ENCODE data around the gene CUL7.

DNA sequence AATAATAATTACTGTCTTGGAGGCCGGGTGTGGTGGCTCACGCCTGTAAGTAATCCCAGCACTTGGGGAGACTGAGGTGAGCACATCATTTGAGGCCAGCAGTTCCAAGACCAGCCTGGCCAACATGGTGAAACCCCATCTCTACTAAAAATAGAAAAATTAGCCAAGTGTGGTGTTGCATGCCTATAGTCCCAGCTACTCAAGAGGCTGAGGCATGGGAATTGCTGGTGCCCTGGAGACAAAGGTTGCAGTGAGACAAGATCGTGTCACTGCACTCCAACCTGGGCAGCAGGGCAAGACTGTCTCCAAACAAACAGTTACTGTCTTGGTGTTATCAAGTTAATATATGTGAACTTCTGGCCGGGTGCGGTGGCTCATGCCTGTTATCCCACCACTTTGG, 27.3 kb downstream of the CUL7 start:
- TF ChIP-seq, protein P1, sequence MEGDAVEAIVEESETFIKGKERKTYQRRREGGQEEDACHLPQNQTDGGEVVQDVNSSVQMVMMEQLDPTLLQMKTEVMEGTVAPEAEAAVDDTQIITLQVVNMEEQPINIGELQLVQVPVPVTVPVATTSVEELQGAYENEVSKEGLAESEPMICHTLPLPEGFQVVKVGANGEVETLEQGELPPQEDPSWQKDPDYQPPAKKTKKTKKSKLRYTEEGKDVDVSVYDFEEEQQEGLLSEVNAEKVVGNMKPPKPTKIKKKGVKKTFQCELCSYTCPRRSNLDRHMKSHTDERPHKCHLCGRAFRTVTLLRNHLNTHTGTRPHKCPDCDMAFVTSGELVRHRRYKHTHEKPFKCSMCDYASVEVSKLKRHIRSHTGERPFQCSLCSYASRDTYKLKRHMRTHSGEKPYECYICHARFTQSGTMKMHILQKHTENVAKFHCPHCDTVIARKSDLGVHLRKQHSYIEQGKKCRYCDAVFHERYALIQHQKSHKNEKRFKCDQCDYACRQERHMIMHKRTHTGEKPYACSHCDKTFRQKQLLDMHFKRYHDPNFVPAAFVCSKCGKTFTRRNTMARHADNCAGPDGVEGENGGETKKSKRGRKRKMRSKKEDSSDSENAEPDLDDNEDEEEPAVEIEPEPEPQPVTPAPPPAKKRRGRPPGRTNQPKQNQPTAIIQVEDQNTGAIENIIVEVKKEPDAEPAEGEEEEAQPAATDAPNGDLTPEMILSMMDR (IDR thresholded peaks at IDR 0.05) = no peak
- TF ChIP-seq POLR2A (IDR thresholded peaks at IDR 0.05) = no peak

Measured in body of pancreas (tissue), 4 donors.